ENCODE results near the gene ABCA13. TPM values are rescaled to one million over a fixed set of nuclear protein-coding genes. Genes with fewer than 3 reads are reported as not detected.

ABCA13 gene
- total RNA-seq, 1 experiment from 2014 or later: 0.76 TPM

DNA sequence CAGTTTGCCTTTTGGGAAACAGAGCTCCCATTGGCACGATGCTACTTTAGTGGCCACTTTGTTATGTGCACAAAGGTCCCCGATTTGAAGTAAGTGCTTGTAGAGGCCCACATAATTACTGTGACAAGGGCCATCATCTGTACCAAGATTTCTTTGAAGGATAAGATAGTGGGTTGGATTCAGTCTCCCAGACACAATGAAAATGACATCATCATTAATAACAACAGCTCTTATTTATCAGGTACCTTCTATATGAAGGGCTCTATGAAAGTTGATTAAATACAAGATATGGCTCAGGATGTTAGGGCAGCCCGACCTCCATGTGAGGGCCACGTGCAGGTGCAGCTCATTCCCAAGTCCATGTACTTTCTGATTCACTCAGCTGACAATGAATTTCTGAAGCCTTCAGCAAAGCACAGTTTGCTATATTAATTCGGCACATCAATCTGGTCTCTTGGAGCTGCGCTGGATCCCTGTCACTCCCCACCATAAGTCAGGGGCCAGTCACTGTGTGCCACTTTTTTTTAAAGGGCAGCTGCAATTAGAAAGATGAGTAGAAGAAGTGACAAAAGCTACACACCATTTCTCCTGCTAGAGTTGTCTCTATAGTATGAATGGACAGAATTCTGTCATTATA is 140.3 kb downstream of the ABCA13 start:
- ChIA-PET CTCF (no interaction called here), POLR2A (ENCODE audit: unreplicated experiment) (no interaction called here)
- intact Hi-C loops (cut with micrococcal nuclease; ENCODE audit: unreplicated experiment): no loop called here
- no peak for DNase-seq
- Histone ChIP-seq H3K36me3 (ENCODE audit: low read depth) (no peaks in the 10 kb centered on the region), H3K27ac (no peak overlapping the region), H3K4me1 (replicated peaks; ENCODE audit: insufficient read depth) (no peaks in the 10 kb centered on the region), H4K20me1 (ENCODE audit: insufficient read depth) (no peaks in the 10 kb centered on the region), H3K9me3 (ENCODE audit: insufficient read depth, low read depth) (no peaks in the 10 kb centered on the region), H3K4me2 (no peak overlapping the region), H3F3A (ENCODE audit: insufficient read depth, low read depth) (no peaks in the 10 kb centered on the region), H2AFZ (no peak overlapping the region), H3K27me3 (ENCODE audit: insufficient read depth, low read depth) (peaks cover 48% of the 10 kb centered on the region), H3K4me3 (no peak overlapping the region), H3K79me2 (ENCODE audit: low read depth) (no peaks in the 10 kb centered on the region), H3K9me2 (ENCODE audit: insufficient read depth) (no peaks in the 10 kb centered on the region)
- TF ChIP-seq, protein P1, sequence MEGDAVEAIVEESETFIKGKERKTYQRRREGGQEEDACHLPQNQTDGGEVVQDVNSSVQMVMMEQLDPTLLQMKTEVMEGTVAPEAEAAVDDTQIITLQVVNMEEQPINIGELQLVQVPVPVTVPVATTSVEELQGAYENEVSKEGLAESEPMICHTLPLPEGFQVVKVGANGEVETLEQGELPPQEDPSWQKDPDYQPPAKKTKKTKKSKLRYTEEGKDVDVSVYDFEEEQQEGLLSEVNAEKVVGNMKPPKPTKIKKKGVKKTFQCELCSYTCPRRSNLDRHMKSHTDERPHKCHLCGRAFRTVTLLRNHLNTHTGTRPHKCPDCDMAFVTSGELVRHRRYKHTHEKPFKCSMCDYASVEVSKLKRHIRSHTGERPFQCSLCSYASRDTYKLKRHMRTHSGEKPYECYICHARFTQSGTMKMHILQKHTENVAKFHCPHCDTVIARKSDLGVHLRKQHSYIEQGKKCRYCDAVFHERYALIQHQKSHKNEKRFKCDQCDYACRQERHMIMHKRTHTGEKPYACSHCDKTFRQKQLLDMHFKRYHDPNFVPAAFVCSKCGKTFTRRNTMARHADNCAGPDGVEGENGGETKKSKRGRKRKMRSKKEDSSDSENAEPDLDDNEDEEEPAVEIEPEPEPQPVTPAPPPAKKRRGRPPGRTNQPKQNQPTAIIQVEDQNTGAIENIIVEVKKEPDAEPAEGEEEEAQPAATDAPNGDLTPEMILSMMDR (conservative IDR thresholded peaks at IDR 0.05): no peak
- no peak for TF ChIP-seq EZH2 (IDR thresholded peaks at IDR 0.05; ENCODE audit: low read depth)
- no TSS peak for BruUV-seq (replicated peaks)

DNA sequence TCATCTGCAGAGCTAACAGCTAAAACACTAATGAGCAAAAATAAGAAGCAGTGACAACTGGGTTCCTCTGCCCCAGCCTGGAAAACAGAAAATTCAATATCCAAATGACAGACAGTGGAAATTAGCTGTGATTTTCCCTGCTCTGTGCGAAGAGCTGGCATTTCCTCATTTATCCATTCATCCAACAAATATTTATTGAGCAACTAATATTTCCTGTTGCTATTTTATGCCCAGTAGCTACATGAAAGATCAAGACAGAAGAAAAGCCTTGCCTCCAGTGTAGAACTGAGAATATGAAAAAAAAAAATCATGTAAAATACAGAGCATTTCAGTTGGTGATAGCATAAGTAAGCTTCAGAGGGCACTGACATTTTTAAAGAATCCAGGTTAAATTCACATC is 140.9 kb downstream of the ABCA13 start:
- TF ChIP-seq, protein P1 (conservative IDR thresholded peaks at IDR 0.05): no peak
- TF ChIP-seq EZH2 (IDR thresholded peaks at IDR 0.05; ENCODE audit: low read depth): no peak
- H3K4me1 ChIP-seq (replicated peaks; ENCODE audit: insufficient read depth): no peaks in the 10 kb centered on the region
- H3K79me2 ChIP-seq (ENCODE audit: low read depth): no peaks in the 10 kb centered on the region
- BruUV-seq (replicated peaks): no TSS peak
- no peaks in the 10 kb centered on the region for H3F3A ChIP-seq (ENCODE audit: insufficient read depth, low read depth)
- DNase-seq: no peak
- H3K9me3 ChIP-seq (ENCODE audit: insufficient read depth, low read depth): no peaks in the 10 kb centered on the region
- H4K20me1 ChIP-seq (ENCODE audit: insufficient read depth): no peaks in the 10 kb centered on the region
- intact Hi-C loops (cut with micrococcal nuclease; ENCODE audit: unreplicated experiment): no loop called here
- CTCF ChIA-PET: no interaction called here
- no peak overlapping the region for H3K4me3 ChIP-seq
- no peaks in the 10 kb centered on the region for H3K36me3 ChIP-seq (ENCODE audit: low read depth)
- H3K27ac ChIP-seq: no peak overlapping the region
- POLR2A ChIA-PET (ENCODE audit: unreplicated experiment): no interaction called here
- no peak overlapping the region for H2AFZ ChIP-seq
- H3K4me2 ChIP-seq: no peak overlapping the region
- no peaks in the 10 kb centered on the region for H3K9me2 ChIP-seq (ENCODE audit: insufficient read depth)
- H3K27me3 ChIP-seq (ENCODE audit: insufficient read depth, low read depth): peaks cover 44% of the 10 kb centered on the region

DNA sequence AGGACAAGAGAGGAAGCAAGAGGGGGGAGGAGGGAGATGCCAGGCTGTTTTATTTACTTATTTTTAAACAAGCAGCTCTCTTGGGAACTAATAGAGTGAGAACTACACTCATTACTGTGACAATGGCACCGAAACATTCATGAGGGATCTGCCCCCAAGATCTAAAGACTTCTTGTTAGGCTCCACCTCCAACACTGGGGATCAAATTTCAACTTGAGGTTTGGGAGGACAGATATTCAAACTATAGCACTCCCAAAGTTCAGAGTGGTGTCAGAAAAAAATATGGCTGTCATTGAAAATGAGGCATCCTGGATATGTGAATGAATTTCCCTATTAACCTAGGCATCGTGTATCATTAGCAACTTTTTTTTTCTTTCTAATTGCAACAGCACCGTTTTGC is 145.5 kb downstream of the ABCA13 start:
- no TSS peak for BruUV-seq (replicated peaks)
- POLR2A ChIA-PET (ENCODE audit: unreplicated experiment): no interaction called here

More for the DNA sequence above, 145.5 kb downstream of the ABCA13 start:
- Histone ChIP-seq H2AFZ (no peak overlapping the region), H3K4me1 (replicated peaks; ENCODE audit: insufficient read depth) (no peaks in the 10 kb centered on the region), H3K79me2 (ENCODE audit: low read depth) (no peaks in the 10 kb centered on the region), H4K20me1 (ENCODE audit: insufficient read depth) (no peaks in the 10 kb centered on the region), H3K27me3 (ENCODE audit: insufficient read depth, low read depth) (peaks cover 11% of the 10 kb centered on the region; the same call in 1 of the 2 replicates), H3K36me3 (ENCODE audit: low read depth) (no peaks in the 10 kb centered on the region), H3K9me3 (ENCODE audit: insufficient read depth, low read depth) (no peaks in the 10 kb centered on the region), H3K4me2 (no peak overlapping the region), H3K9me2 (ENCODE audit: insufficient read depth) (no peaks in the 10 kb centered on the region), H3K4me3 (no peak overlapping the region), H3F3A (ENCODE audit: insufficient read depth, low read depth) (no peaks in the 10 kb centered on the region), H3K27ac (no peak overlapping the region)
- CTCF ChIA-PET: no interaction called here
- intact Hi-C loops (cut with micrococcal nuclease; ENCODE audit: unreplicated experiment): no loop called here
- TF ChIP-seq EZH2 (IDR thresholded peaks at IDR 0.05; ENCODE audit: low read depth): no peak
- TF ChIP-seq, protein P1 (conservative IDR thresholded peaks at IDR 0.05): no peak
- DNase-seq: no peak

All from PC-9 (cell line).